Measurements from ENCODE around the gene REEP1. TPM values are rescaled to one million over a fixed set of nuclear protein-coding genes. Genes with fewer than 3 reads are reported as not detected.

Gene REEP1
- total RNA-seq, 3 donors from 2014 or later = 3.8 to 50.3 (median 6.1) TPM

DNA sequence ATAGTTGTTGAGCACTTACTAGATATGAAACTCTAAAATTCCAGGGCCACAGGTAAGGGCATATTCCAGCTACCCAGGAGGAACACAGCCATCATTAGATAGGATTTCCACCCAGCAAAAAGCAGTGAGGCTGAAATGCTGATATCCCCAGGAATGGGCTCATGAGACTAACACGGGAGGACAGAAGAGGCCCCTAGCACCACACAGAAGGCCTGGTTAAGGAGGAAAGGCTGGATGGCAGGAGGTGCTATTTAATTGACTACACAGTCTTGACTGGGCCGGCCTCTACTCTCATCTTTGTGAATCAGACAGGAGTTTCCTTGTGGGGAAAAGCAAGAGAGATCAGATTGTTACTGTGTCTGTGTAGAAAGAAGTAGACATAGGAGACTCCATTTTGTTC lies 76.4 kb downstream of the REEP1 start:
- intact Hi-C loops (cut with DNase I, micrococcal nuclease) = no loop called here
- Histone ChIP-seq H3K4me1 (ENCODE audit: low read depth) (no peaks in the 10 kb centered on the region), H3K9me3 (no peaks in the 10 kb centered on the region), H3K36me3 (ENCODE audit: low read depth) (no peaks in the 10 kb centered on the region), H3K4me3 (no peak overlapping the region)
- DNase-seq (no peak), ATAC-seq (no peak)
- TF ChIP-seq CTCF (IDR thresholded peaks at IDR 0.05) = no peak

DNA sequence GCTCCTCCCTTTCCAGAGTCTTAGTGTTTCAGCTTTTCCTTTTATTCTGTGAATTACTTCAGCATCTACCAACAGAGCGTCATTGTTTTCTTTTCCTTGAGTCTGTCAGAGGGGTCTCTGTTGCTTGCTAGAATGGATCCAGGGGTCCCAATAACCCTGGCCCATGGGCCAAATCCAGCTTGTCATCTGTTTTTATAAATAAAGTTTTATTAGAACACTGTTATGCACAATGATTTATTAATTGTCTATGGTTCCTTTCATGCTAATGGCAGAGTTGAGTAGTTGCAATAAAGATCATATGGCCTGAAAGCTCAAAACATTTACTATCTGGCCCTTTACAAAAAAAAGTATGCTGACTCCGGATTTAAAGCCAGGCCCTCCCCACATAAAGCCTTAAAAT lies 79.3 kb downstream of the REEP1 start:
- no peak for TF ChIP-seq CTCF (IDR thresholded peaks at IDR 0.05)
- intact Hi-C loops (cut with DNase I, micrococcal nuclease) = no loop called here
- DNase-seq = no peak

DNA sequence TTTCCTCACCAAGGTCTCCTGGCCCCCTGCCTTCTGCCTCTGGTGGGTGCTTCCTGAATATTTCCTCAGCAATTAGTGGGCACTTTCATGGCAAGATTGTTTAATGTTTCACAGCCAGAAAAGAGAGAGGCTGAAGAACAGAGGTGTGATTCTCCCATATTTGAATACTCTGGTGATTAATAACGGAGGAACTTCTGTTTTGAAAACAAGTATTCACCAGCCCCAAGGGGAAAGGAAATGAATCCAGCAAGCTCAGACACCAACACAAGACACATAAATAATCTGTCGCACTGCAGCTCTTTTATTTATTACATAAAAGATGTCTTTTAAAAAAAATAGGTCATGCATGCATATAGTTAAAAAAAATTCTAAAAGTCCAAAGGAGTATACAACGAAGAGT lies 80.4 kb downstream of the REEP1 start:
- ATAC-seq (no peak), DNase-seq (no peak)
- no peak overlapping the region for H3K4me3 ChIP-seq
- H3K9me3 ChIP-seq = no peaks in the 10 kb centered on the region
- H3K36me3 ChIP-seq (ENCODE audit: low read depth) = no peaks in the 10 kb centered on the region
- no peak for TF ChIP-seq CTCF (IDR thresholded peaks at IDR 0.05)
- intact Hi-C loops (cut with DNase I, micrococcal nuclease) = no loop called here
- H3K4me1 ChIP-seq (ENCODE audit: low read depth) = peaks cover 6% of the 10 kb centered on the region

More for the DNA sequence above, 79.3 kb downstream of the REEP1 start:
- ATAC-seq = no peak
- Histone ChIP-seq H3K9me3 (no peaks in the 10 kb centered on the region), H3K4me1 (ENCODE audit: low read depth) (peaks cover 6% of the 10 kb centered on the region), H3K36me3 (ENCODE audit: low read depth) (no peaks in the 10 kb centered on the region), H3K4me3 (no peak overlapping the region)

GRCh38 chr2:86256300-86256699 lies 81.1 kb downstream of the REEP1 start:
- ATAC-seq (no peak), DNase-seq (no peak)
- Histone ChIP-seq H3K36me3 (ENCODE audit: low read depth) (no peaks in the 10 kb centered on the region), H3K4me1 (ENCODE audit: low read depth) (peaks cover 6% of the 10 kb centered on the region), H3K4me3 (no peak overlapping the region), H3K9me3 (no peaks in the 10 kb centered on the region)
- TF ChIP-seq CTCF (IDR thresholded peaks at IDR 0.05) = no peak
- intact Hi-C loops (cut with DNase I, micrococcal nuclease) = no loop called here

- no peaks in the 10 kb centered on the region for H3K9me3 ChIP-seq
- TF ChIP-seq CTCF (IDR thresholded peaks at IDR 0.05) = no peak
- H3K36me3 ChIP-seq (ENCODE audit: low read depth) = no peaks in the 10 kb centered on the region
- H3K4me1 ChIP-seq (ENCODE audit: low read depth) = peaks cover 6% of the 10 kb centered on the region
- no peak overlapping the region for H3K4me3 ChIP-seq
- intact Hi-C loops (cut with DNase I, micrococcal nuclease) = no loop called here
- peak; percentile 92 for ATAC-seq
- DNase-seq = peak in 2 of 3 donors; percentile 45 to 65
Observed at GRCh38 chr2:86254576-86255538, 82.6 kb downstream of the REEP1 start.
